ENCODE data around the gene FAM185A. TPM values are rescaled to one million over a fixed set of nuclear protein-coding genes. Genes with fewer than 3 reads are reported as not detected.
A peak's percentile ranks its signal among the peaks of the same experiment; 100 is the strongest.
"Not testable (repeated sequence)": the region's sequence is repeated elsewhere in the genome, so short reads cannot be mapped to it uniquely, and the experiment has no call there.

FAM185A gene
- total and polyA plus RNA-seq, 9 of the 15 experiments (the other 6 are each of a cell fraction or from before 2014, with no cell fraction given): 1.7 to 17.4 (median 10.6) TPM

GRCh38 chr7:102748605-102749444 is at the start of gene FAM185A (continued):
- peak; percentile 76 for TF ChIP-seq CREB1 (IDR thresholded peaks at IDR 0.05)
- peak; percentile 81 for TF ChIP-seq CREB1 (CRISPR knock-in tag; IDR thresholded peaks at IDR 0.05)
- peak; percentile 89 for TF ChIP-seq HNRNPLL (IDR thresholded peaks at IDR 0.05; ENCODE audit: low read depth, low read length, poor library complexity, severe bottlenecking)
- peak; percentile 47 for TF ChIP-seq TAF1 (IDR thresholded peaks at IDR 0.05; ENCODE audit: control insufficient read depth, extremely low read depth, insufficient read depth, low read length, severe bottlenecking)
- TF ChIP-seq RBBP5 (IDR thresholded peaks at IDR 0.05; ENCODE audit: borderline replicate concordance, insufficient read depth, low read length, poor library complexity, severe bottlenecking): peak; percentile 67
- peak; percentile 60; the same call in 1 of the 2 replicates for TF ChIP-seq NKRF (IDR thresholded peaks at IDR 0.05; ENCODE audit: borderline replicate concordance)
- TF ChIP-seq CSDE1 (IDR thresholded peaks at IDR 0.05): 0 out of 4 replicates have a peak, but pooled peaks of 1 of the 2 experiments have one; percentile 29
- TF ChIP-seq HDAC1 (IDR thresholded peaks at IDR 0.05): peak in 1 of 2 experiments; percentile 57; a peak in 1 of 4 replicates
- 0 out of 2 replicates have a peak, but pooled peaks have one; percentile 29 for TF ChIP-seq DPF2 (IDR thresholded peaks at IDR 0.05)
- 0 out of 4 replicates have a peak, but pooled peaks of 1 of the 2 experiments have one; percentile 66 for TF ChIP-seq ARNT (IDR thresholded peaks at IDR 0.05)

GRCh38 chr7:102713011-102713690 is 35.6 kb upstream of the FAM185A start:
- FAIRE-seq; H2AFZ ChIP-seq (ENCODE audit: low read depth, low read length); H3K27me3 ChIP-seq (ENCODE audit: control insufficient read depth in 2 of 2, insufficient read depth in 2 of 2, low read length in 2 of 2); CTCF ChIA-PET (ENCODE audit: low intra/inter-chr PET ratio); intact Hi-C loops (cut with micrococcal nuclease); H3K9me3 ChIP-seq (replicated peaks; ENCODE audit: control insufficient read depth, insufficient read depth, low read depth, low read length); DNase-seq (ENCODE audit: extremely low read depth in 1 of 4, low spot score in 3 of 4); H3K4me3 ChIP-seq; H4K20me1 ChIP-seq (replicated peaks; ENCODE audit: control insufficient read depth, insufficient read depth, low read length); POLR2A ChIA-PET; H3K9ac ChIP-seq (ENCODE audit: insufficient read depth in 1 of 2, low read depth in 2 of 2, low read length in 2 of 2); H3K4me2 ChIP-seq (ENCODE audit: insufficient read depth, low read length); H3K36me3 ChIP-seq (ENCODE audit: control insufficient read depth, insufficient read depth, low read length); in situ Hi-C loops (cut with MboI); H3K9me1 ChIP-seq (ENCODE audit: control insufficient read depth, insufficient read depth, low read length); BruUV-seq (replicated peaks); H3K4me1 ChIP-seq (replicated peaks in 1 of 2; ENCODE audit: control insufficient read depth in 2 of 2, insufficient read depth in 2 of 2, low read length in 2 of 2); H3K79me2 ChIP-seq (ENCODE audit: control insufficient read depth, insufficient read depth, low read length); H3K27ac ChIP-seq (ENCODE audit: extremely low read depth, low read depth, low read length): not testable (repeated sequence)
- ATAC-seq: peak; percentile 52
- 2% methylated on average over 5 of the region's 5 CpGs for WGBS (ENCODE audit: insufficient coverage, low coverage, missing lambda C conversion rate)

GRCh38 chr7:102713691-102714080 is 35.1 kb upstream of the FAM185A start:
- H4K20me1 ChIP-seq (replicated peaks; ENCODE audit: control insufficient read depth, insufficient read depth, low read length); H3K27ac ChIP-seq (ENCODE audit: extremely low read depth, low read depth, low read length); intact Hi-C loops (cut with micrococcal nuclease); CTCF ChIA-PET (ENCODE audit: low intra/inter-chr PET ratio); in situ Hi-C loops (cut with MboI); H3K4me2 ChIP-seq (ENCODE audit: insufficient read depth, low read length); H3K9me3 ChIP-seq (replicated peaks; ENCODE audit: control insufficient read depth, insufficient read depth, low read depth, low read length); H3K79me2 ChIP-seq (ENCODE audit: control insufficient read depth, insufficient read depth, low read length); H3K9me1 ChIP-seq (ENCODE audit: control insufficient read depth, insufficient read depth, low read length); H3K9ac ChIP-seq (ENCODE audit: insufficient read depth in 1 of 2, low read depth in 2 of 2, low read length in 2 of 2); H2AFZ ChIP-seq (ENCODE audit: low read depth, low read length); DNase-seq (ENCODE audit: extremely low read depth in 1 of 4, low spot score in 3 of 4); H3K27me3 ChIP-seq (ENCODE audit: control insufficient read depth in 2 of 2, insufficient read depth in 2 of 2, low read length in 2 of 2); H3K4me1 ChIP-seq (replicated peaks in 1 of 2; ENCODE audit: control insufficient read depth in 2 of 2, insufficient read depth in 2 of 2, low read length in 2 of 2); POLR2A ChIA-PET; BruUV-seq (replicated peaks); H3K4me3 ChIP-seq; H3K36me3 ChIP-seq (ENCODE audit: control insufficient read depth, insufficient read depth, low read length): not testable (repeated sequence)
- peak; percentile 61 for ATAC-seq
- WGBS (ENCODE audit: insufficient coverage, low coverage, missing lambda C conversion rate): no CpG with 5 or more reads among the region's 1 CpG
- peak; percentile 69 for FAIRE-seq

All from K562 (cell line).